Kidney glomerular epithelial cell (primary cell): ENCODE results near the gene SEMA6A.
A peak's percentile ranks its signal among the peaks of the same experiment; 100 is the strongest.

Experiments used
- DNase-seq: peaks from one replicate; lab custom pipeline; 2025; lab: John Stamatoyannopoulos, UW

The SEMA6A gene

GRCh38 chr5:116459301-116459700 lies 115.3 kb downstream of the SEMA6A start:
- no peak for DNase-seq

- no peak for DNase-seq
Measured at GRCh38 chr5:116457062-116457461, 117.6 kb downstream of the SEMA6A start.

- no peak for DNase-seq
Measured at GRCh38 chr5:116456036-116456435, 118.6 kb downstream of the SEMA6A start.

GRCh38 chr5:116455061-116455460 lies 119.6 kb downstream of the SEMA6A start:
- peak; percentile 72 for DNase-seq

GRCh38 chr5:116454417-116454927 lies 120.2 kb downstream of the SEMA6A start:
- DNase-seq, result no peak

GRCh38 chr5:116453988-116454411 lies 120.6 kb downstream of the SEMA6A start:
- DNase-seq, result peak; percentile 29

GRCh38 chr5:116452774-116453368 lies 121.8 kb downstream of the SEMA6A start:
- DNase-seq, result no peak

GRCh38 chr5:116451905-116452450 lies 122.6 kb downstream of the SEMA6A start:
- DNase-seq, result peak; percentile 86

GRCh38 chr5:116451066-116451465 lies 123.6 kb downstream of the SEMA6A start:
- DNase-seq, result no peak

- no peak for DNase-seq
Measured at GRCh38 chr5:116449458-116449857, 125.2 kb downstream of the SEMA6A start.

- no peak for DNase-seq
Measured at GRCh38 chr5:116448870-116449427, 125.7 kb downstream of the SEMA6A start.

- no peak for DNase-seq
Measured at GRCh38 chr5:116448450-116448849, 126.2 kb downstream of the SEMA6A start.

GRCh38 chr5:116446356-116447005 lies 128.1 kb downstream of the SEMA6A start:
- no peak for DNase-seq

- DNase-seq, result no peak
Measured at GRCh38 chr5:116445311-116445710, 129.3 kb downstream of the SEMA6A start.

GRCh38 chr5:116444373-116445295 lies 130.0 kb downstream of the SEMA6A start:
- no peak for DNase-seq

GRCh38 chr5:116442931-116443551 lies 131.6 kb downstream of the SEMA6A start:
- no peak for DNase-seq

- peak; percentile 60 for DNase-seq
Measured at GRCh38 chr5:116442095-116442534, 132.5 kb downstream of the SEMA6A start.

- DNase-seq, result no peak
Measured at GRCh38 chr5:116441223-116441622, 133.4 kb downstream of the SEMA6A start.

GRCh38 chr5:116440457-116441001 lies 134.1 kb downstream of the SEMA6A start:
- DNase-seq, result no peak

GRCh38 chr5:116439905-116440304 lies 134.7 kb downstream of the SEMA6A start:
- no peak for DNase-seq

GRCh38 chr5:116438979-116439554 lies 135.6 kb downstream of the SEMA6A start:
- no peak for DNase-seq
